ENCODE measurements around the gene POLR1D.

DNA sequence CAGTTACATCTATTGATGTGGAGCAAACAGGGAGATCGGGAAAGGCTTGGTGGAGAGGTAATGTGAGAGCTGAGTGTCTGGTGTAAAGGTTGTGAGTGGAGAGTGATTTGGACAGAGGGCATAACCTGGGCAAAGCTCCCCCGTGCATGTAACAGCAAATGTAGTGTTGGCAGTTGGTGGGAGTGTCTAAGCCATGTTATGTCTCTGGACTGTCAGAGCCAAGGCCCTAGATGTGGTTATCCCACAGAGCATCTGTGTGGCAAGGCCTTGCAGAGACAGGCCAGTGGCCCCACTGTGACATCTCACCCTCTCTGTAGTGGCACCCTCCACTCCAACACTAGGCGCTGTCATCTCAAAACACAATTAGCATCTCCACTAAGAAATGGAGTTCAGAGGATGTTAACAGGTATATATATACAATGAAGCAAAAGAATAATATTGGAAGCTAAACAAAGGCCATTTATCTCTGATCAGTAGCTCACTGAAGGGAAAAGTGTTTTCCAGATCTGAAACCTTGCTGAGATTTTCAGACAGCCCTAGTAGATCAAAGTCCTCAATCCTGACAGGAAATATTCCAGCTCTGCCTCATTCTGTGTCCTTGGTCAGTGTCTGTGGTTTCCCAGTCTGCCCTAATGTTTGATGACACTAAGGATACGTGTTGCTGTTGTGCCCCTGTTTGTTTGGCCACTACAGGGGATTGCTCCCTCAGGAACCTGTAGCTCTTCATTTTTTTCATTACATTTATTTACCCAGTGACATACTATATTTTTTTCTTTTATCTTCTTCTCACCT lies 20.2 kb downstream of the POLR1D start:
- TF ChIP-seq, protein P1, sequence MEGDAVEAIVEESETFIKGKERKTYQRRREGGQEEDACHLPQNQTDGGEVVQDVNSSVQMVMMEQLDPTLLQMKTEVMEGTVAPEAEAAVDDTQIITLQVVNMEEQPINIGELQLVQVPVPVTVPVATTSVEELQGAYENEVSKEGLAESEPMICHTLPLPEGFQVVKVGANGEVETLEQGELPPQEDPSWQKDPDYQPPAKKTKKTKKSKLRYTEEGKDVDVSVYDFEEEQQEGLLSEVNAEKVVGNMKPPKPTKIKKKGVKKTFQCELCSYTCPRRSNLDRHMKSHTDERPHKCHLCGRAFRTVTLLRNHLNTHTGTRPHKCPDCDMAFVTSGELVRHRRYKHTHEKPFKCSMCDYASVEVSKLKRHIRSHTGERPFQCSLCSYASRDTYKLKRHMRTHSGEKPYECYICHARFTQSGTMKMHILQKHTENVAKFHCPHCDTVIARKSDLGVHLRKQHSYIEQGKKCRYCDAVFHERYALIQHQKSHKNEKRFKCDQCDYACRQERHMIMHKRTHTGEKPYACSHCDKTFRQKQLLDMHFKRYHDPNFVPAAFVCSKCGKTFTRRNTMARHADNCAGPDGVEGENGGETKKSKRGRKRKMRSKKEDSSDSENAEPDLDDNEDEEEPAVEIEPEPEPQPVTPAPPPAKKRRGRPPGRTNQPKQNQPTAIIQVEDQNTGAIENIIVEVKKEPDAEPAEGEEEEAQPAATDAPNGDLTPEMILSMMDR (IDR thresholded peaks at IDR 0.05; ENCODE audit: low read length), result no peak
- no peak for TF ChIP-seq EZH2 (IDR thresholded peaks at IDR 0.05; ENCODE audit: borderline replicate concordance, low read length)
